Measurements from ENCODE around the gene MRPL4. TPM values are rescaled to one million over a fixed set of nuclear protein-coding genes. Genes with fewer than 3 reads are reported as not detected.
"Not testable (repeated sequence)": the region's sequence is repeated elsewhere in the genome, so short reads cannot be mapped to it uniquely, and the experiment has no call there.

MRPL4 gene
- total RNA-seq, 1 donor from 2014 or later = 67.3 TPM

GRCh38 chr19:10238172-10238783, 13.7 kb upstream of the MRPL4 start:
- H3K4me1 Mint-ChIP-seq (ENCODE audit: unreplicated experiment) = peaks cover 12% of the 10 kb centered on the region
- no peak for DNase-seq (ENCODE audit: extremely low spot score, unreplicated experiment)
- no peak overlapping the region for H3K4me3 Mint-ChIP-seq
- H3K27me3 Mint-ChIP-seq = no peaks in the 10 kb centered on the region
- TF ChIP-seq CTCF (conservative IDR thresholded peaks at IDR 0.05) = no peak
- peak overlapping the region; percentile 59 for H3K27ac Mint-ChIP-seq
- H3K36me3 Mint-ChIP-seq = no peaks in the 10 kb centered on the region
- H3K9me3 Mint-ChIP-seq = no peaks in the 10 kb centered on the region

DNA sequence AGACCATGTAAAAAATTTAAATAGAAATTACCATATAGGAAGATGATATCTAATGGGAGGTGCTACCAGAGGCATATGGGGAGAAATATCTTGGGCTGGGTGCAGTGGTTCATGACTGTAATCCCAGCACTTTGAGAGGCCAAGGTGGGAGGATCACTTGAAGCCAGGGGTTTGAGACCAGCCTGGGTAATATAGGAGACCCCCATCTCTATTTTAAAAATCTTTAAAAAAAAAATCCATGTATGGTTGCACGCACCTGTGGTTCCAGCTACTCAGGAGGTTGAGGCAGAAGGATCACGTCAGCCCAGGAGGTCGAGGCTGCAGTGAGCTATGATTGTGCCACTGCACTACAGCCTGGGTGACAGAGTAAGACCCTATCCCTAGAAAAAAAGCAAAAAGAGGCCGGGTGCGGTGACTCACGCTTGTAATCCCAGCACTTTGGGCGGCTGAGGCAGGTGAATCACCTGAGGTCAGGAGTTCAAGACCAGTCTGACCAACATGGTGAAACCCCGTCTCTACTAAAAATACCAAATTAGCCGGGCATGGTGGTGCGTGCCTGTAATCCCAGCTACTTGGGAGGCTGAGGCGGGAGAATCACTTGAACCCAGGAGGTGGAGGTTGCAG, 10.1 kb upstream of the MRPL4 start:
- not testable (repeated sequence) for H3K9me3 Mint-ChIP-seq; H3K36me3 Mint-ChIP-seq; H3K27me3 Mint-ChIP-seq; H3K4me3 Mint-ChIP-seq; H3K4me1 Mint-ChIP-seq (ENCODE audit: unreplicated experiment); H3K27ac Mint-ChIP-seq; DNase-seq (ENCODE audit: extremely low spot score, unreplicated experiment)

DNA sequence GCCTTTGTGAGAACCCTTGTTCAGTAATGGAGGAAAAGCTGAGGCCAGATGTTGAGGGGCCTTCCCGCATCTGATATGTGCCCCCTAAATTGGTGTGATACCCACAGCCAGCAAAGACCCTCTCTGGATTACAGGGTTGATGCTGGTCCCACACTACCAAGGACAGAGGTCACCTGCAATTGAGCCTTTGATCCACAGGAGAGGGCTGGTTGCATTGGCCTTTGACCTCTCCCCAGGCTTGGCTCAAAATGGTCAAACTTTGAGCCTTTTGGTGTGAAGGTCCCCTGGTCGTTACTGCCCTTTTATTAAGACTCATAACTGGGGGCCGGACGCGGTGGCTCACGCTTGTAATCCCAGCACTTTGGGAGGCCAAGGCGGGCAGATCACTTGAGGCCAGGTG, 8.4 kb upstream of the MRPL4 start:
- no peak overlapping the region for H3K27ac Mint-ChIP-seq

GRCh38 chr19:10245189-10245939, 6.7 kb upstream of the MRPL4 start:
- peak overlapping the region; percentile 17 for H3K27ac Mint-ChIP-seq
- H3K4me3 Mint-ChIP-seq = no peak overlapping the region
- no peak for TF ChIP-seq CTCF (conservative IDR thresholded peaks at IDR 0.05)
- no peaks in the 10 kb centered on the region for H3K9me3 Mint-ChIP-seq
- H3K4me1 Mint-ChIP-seq (ENCODE audit: unreplicated experiment) = no peaks in the 10 kb centered on the region
- DNase-seq (ENCODE audit: extremely low spot score, unreplicated experiment) = no peak
- no peaks in the 10 kb centered on the region for H3K36me3 Mint-ChIP-seq
- no peaks in the 10 kb centered on the region for H3K27me3 Mint-ChIP-seq

More for the DNA sequence above, 8.4 kb upstream of the MRPL4 start:
- Mint-ChIP-seq H3K36me3 (no peaks in the 10 kb centered on the region), H3K9me3 (no peaks in the 10 kb centered on the region), H3K27me3 (no peaks in the 10 kb centered on the region), H3K4me3 (no peak overlapping the region), H3K4me1 (ENCODE audit: unreplicated experiment) (no peaks in the 10 kb centered on the region)
- no peak for TF ChIP-seq CTCF (conservative IDR thresholded peaks at IDR 0.05)
- DNase-seq (ENCODE audit: extremely low spot score, unreplicated experiment) = no peak

DNA sequence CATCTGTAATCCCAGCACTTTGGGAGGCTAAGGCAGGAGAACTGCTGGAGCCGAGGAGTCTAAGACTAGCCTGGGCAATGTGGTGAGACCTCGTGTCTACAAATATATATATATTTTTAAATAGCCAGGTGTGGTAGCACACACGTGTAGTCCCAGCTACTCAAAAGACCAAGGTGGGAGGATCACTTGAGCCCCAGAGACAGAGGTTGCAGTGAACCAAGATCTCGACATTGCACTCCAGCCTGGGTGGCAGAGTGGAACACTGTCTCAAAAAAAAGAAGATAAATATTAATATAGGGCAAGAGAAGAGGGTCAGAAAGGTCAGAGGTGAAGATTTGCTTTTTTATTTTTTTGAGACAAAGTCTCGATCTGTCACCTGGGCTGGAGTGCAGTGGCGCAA, 5.5 kb upstream of the MRPL4 start:
- H3K27me3 Mint-ChIP-seq = no peaks in the 10 kb centered on the region
- H3K36me3 Mint-ChIP-seq = no peaks in the 10 kb centered on the region
- no peak overlapping the region for H3K4me3 Mint-ChIP-seq
- H3K4me1 Mint-ChIP-seq (ENCODE audit: unreplicated experiment) = peaks cover under 1% of the 10 kb centered on the region
- DNase-seq (ENCODE audit: extremely low spot score, unreplicated experiment) = no peak
- no peak overlapping the region for H3K27ac Mint-ChIP-seq
- H3K9me3 Mint-ChIP-seq = no peaks in the 10 kb centered on the region
- TF ChIP-seq CTCF (conservative IDR thresholded peaks at IDR 0.05) = no peak

DNA sequence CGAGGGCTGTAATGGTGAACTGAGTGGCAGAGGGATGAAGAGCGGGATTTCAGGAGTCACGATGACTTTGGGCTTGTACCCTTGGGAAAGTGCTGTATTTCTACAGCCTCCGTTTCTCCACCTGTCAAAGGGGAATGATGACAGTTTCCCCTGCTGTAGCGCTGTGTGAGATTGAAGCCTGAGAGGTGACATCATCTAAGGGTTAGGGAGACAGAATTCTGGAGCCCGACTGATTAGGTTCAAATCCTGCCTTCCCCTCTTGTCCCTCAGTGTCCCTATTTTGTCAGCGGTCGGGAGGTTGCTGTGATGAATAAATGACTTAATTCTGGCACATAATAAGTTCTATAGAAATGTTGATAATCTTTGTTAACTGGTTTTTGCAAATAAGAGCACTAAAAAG, 693 bp downstream of the MRPL4 start:
- H3K27ac Mint-ChIP-seq = peak overlapping the region; percentile 82
- H3K4me3 Mint-ChIP-seq = peak overlapping the region; percentile 100
- H3K4me1 Mint-ChIP-seq (ENCODE audit: unreplicated experiment) = peaks cover 10% of the 10 kb centered on the region
- H3K9me3 Mint-ChIP-seq = no peaks in the 10 kb centered on the region
- H3K27me3 Mint-ChIP-seq = peaks cover 3% of the 10 kb centered on the region
- TF ChIP-seq CTCF (conservative IDR thresholded peaks at IDR 0.05) = no peak
- peaks cover 17% of the 10 kb centered on the region for H3K36me3 Mint-ChIP-seq
- DNase-seq (ENCODE audit: extremely low spot score, unreplicated experiment) = no peak

All from type B pancreatic cell (in vitro differentiated cells).